GM10248 (cell line): ENCODE measurements around the gene ACTR10.

Experiments used
- CTCF ChIA-PET: fragments of 300-600 bp; sonication (Branson Sonifier 250); formaldehyde crosslinking; extraction: SDS; loops from one replicate; lab custom pipeline; 2021; ENCODE audit warnings: antibody characterized with exemption; lab: Yijun Ruan, JAX
- POLR2A ChIA-PET: fragments of 350-650 bp; sonication (Branson Sonifier 250); formaldehyde crosslinking; extraction: SDS; loops from one replicate; lab custom pipeline; 2020; ENCODE audit warnings: antibody characterized with exemption; lab: Yijun Ruan, JAX
- DNase-seq: peaks from one replicate; pipeline ENCODE4 v3.0.0; 2012; ENCODE audit errors: extremely low spot score
- CTCF ChIP-seq: IDR thresholded peaks from 2 replicates; pipeline ENCODE4 v1.5.1; 2012; ENCODE audit warnings: mild to moderate bottlenecking, low read depth; ENCODE audit errors: extremely low read depth, missing control alignments, control extremely low read depth

ACTR10 gene

GRCh38 chr14:58213176-58213575 is 13.2 kb downstream of the ACTR10 start:
- DNase-seq: no peak
- no peak for TF ChIP-seq CTCF
- ChIA-PET POLR2A (no interaction called here), CTCF (interaction anchor here (1.0 to 1.4 kb wide), 2 partner anchors 9 to 17 kb away, joined by 3 to 5 read pairs; no protein-coding TSS in a partner anchor)

GRCh38 chr14:58215191-58215914 is 15.4 kb downstream of the ACTR10 start:
- POLR2A ChIA-PET: no interaction called here
- DNase-seq: no peak
- no peak for TF ChIP-seq CTCF
- CTCF ChIA-PET: interaction anchor here (1.3 kb wide), 2 partner anchors 7 to 11 kb away, joined by 3 to 4 read pairs; no protein-coding TSS in a partner anchor

GRCh38 chr14:58216544-58216943 is 16.6 kb downstream of the ACTR10 start:
- ChIA-PET CTCF (interaction anchor here (1.3 kb wide), 2 partner anchors 9 to 12 kb away, joined by 3 to 4 read pairs; no protein-coding TSS in a partner anchor), POLR2A (no interaction called here)
- no peak for TF ChIP-seq CTCF
- DNase-seq: no peak

- POLR2A ChIA-PET: no interaction called here
- no peak for TF ChIP-seq CTCF
- CTCF ChIA-PET: interaction anchor here (1.2 to 2.3 kb wide), 3 partner anchors 19 to 135 kb away, joined by 3 to 6 read pairs (median 3); no protein-coding TSS in a partner anchor
- DNase-seq: no peak
These were observed 27.3 kb downstream of the ACTR10 start for GRCh38 chr14:58227096-58227819.

GRCh38 chr14:58238252-58239243 is 38.6 kb downstream of the ACTR10 start:
- ChIA-PET CTCF (interaction anchor here (0.9 kb wide), 1 partner anchor 10 kb away, joined by 3 read pairs; no protein-coding TSS in a partner anchor), POLR2A (no interaction called here)
- no peak for DNase-seq
- TF ChIP-seq CTCF: no peak
